Caco-2 (cell line): Measurements from ENCODE around the gene CD300LD. TPM values are rescaled to one million over a fixed set of nuclear protein-coding genes. Genes with fewer than 3 reads are reported as not detected.
A peak's percentile ranks its signal among the peaks of the same experiment; 100 is the strongest.
"Not testable (repeated sequence)": the region's sequence is repeated elsewhere in the genome, so short reads cannot be mapped to it uniquely, and the experiment has no call there.

Experiments
- BruUV-seq: library from RNA; stranded (reverse); fragments of 400-500 nt; replicated peaks from 2 replicates; lab custom pipeline; 2021; lab: Mats Ljungman, UMichigan
- CTCF ChIA-PET: fragments of 300-600 bp; sonication (Branson Sonifier 250); formaldehyde crosslinking; loops from one replicate; lab custom pipeline; 2022; ENCODE audit warnings: antibody characterized with exemption; lab: Charles Lee
- POLR2A ChIA-PET: fragments of 300-600 bp; sonication (Branson Sonifier 250); formaldehyde crosslinking; loops from one replicate; lab custom pipeline; 2022; ENCODE audit warnings: antibody characterized with exemption; lab: Charles Lee
- DNase-seq, 2 experiments: peaks; one replicate each; pipeline versions ENCODE4 v3.0.0 to v3.0.0-alpha.2; 2020 to 2022
- H3K27me3 ChIP-seq: replicated peaks from 2 replicates; pipeline ENCODE4 v1.6.0; 2011; ENCODE audit warnings: low read length; ENCODE audit not compliant: control insufficient read depth, insufficient read depth
- H3K36me3 ChIP-seq: 2 replicates; pipeline ENCODE4 v1.5.1; 2011; ENCODE audit warnings: low read length; ENCODE audit not compliant: control insufficient read depth, insufficient read depth
- H3K4me1 ChIP-seq: fragments of 250-450 bp; sonication (Bioruptor Pico); 2 replicates; pipeline ENCODE4 v1.5.1; 2020; ENCODE audit warnings: mild to moderate bottlenecking
- H3K4me3 ChIP-seq: 2 replicates; pipeline ENCODE4 v1.5.1; 2011; ENCODE audit warnings: low read depth, mild to moderate bottlenecking, control low read depth, low read length
- H3K9me3 ChIP-seq: fragments of 250-450 bp; sonication (Bioruptor Pico); 2 replicates; pipeline ENCODE4 v1.5.1; 2020; ENCODE audit warnings: mild to moderate bottlenecking, moderate library complexity
- H3K27ac Mint-ChIP-seq: one replicate; pipeline ENCODE4 v1.8.0; 2022; ENCODE audit warnings: mixed read lengths; ENCODE audit not compliant: unreplicated experiment
- H3K27me3 Mint-ChIP-seq: one replicate; pipeline ENCODE4 v1.8.0; 2022; ENCODE audit warnings: mixed read lengths; ENCODE audit not compliant: insufficient read depth, unreplicated experiment
- H3K36me3 Mint-ChIP-seq: one replicate; pipeline ENCODE4 v1.8.0; 2022; ENCODE audit warnings: mild to moderate bottlenecking, mixed read lengths; ENCODE audit not compliant: insufficient read depth, unreplicated experiment
- H3K4me1 Mint-ChIP-seq: one replicate; pipeline ENCODE4 v1.8.0; 2022; ENCODE audit warnings: low read depth, mixed read lengths; ENCODE audit not compliant: unreplicated experiment
- H3K4me3 Mint-ChIP-seq: one replicate; pipeline ENCODE4 v1.8.0; 2022; ENCODE audit warnings: mild to moderate bottlenecking, moderate library complexity, mixed read lengths; ENCODE audit not compliant: unreplicated experiment
- H3K9me3 Mint-ChIP-seq: one replicate; pipeline ENCODE4 v1.8.0; 2022; ENCODE audit warnings: mixed read lengths; ENCODE audit not compliant: unreplicated experiment
- CTCF ChIP-seq, 2 experiments: fragments of 200-600 bp in 1 of 2; IDR thresholded peaks; 1 replicate in 1 of 2; 2 replicates in 1 of 2; pipeline versions ENCODE4 v1.5.1 to v1.8.0; 2011 to 2022; ENCODE audit warnings: antibody characterized with exemption in 1 of 2, control low read depth in 1 of 2, inconsistent platforms in 1 of 2, low read depth in 1 of 2, low read length in 1 of 2, mild to moderate bottlenecking in 1 of 2, moderate library complexity in 1 of 2; ENCODE audit not compliant: insufficient read depth in 1 of 2, severe bottlenecking in 1 of 2, unreplicated experiment in 1 of 2
- intact Hi-C: fragments of 100-400 bp; cut with micrococcal nuclease; formaldehyde crosslinking; loops from one replicate; pipeline ENCODE4 v1.10.0; 2022; ENCODE audit not compliant: unreplicated experiment
- total RNA-seq: library from RNA; stranded (reverse); gene quantifications from 2 replicates; pipeline ENCODE4 v1.2.3, GENCODE V29; 2022

CD300LD gene
- total RNA-seq, 1 experiment from 2014 or later: not detected

GRCh38 chr17:74574489-74575142 lies 17.5 kb downstream of the CD300LD start:
- BruUV-seq: no TSS peak
- Mint-ChIP-seq H3K27me3 (peaks cover 16% of the 10 kb centered on the region), H3K9me3 (no peaks in the 10 kb centered on the region)

GRCh38 chr17:74573635-74574034 lies 18.4 kb downstream of the CD300LD start:
- H3K9me3 ChIP-seq, H3K4me1 Mint-ChIP-seq, H3K36me3 Mint-ChIP-seq, POLR2A ChIA-PET, H3K27ac Mint-ChIP-seq, DNase-seq, BruUV-seq, H3K27me3 ChIP-seq, CTCF ChIA-PET, H3K36me3 ChIP-seq, H3K4me3 Mint-ChIP-seq, H3K9me3 Mint-ChIP-seq, H3K4me1 ChIP-seq, H3K4me3 ChIP-seq, intact Hi-C loops: not testable (repeated sequence)
- peaks cover 19% of the 10 kb centered on the region for H3K27me3 Mint-ChIP-seq

More at GRCh38 chr17:74574489-74575142, 17.5 kb downstream of the CD300LD start:
- H3K27ac Mint-ChIP-seq: no peak overlapping the region
- Histone ChIP-seq H3K27me3 (no peaks in the 10 kb centered on the region; the same call in none of the 2 replicates), H3K9me3 (no peaks in the 10 kb centered on the region), H3K36me3 (no peaks in the 10 kb centered on the region), H3K4me1 (no peaks in the 10 kb centered on the region), H3K4me3 (no peak overlapping the region)
- POLR2A ChIA-PET: no interaction called here
- CTCF ChIA-PET: no interaction called here
- no peak for DNase-seq
- no peak for TF ChIP-seq CTCF (IDR thresholded peaks at IDR 0.05; ENCODE audit: insufficient read depth in 1 of 2, low read depth in 1 of 2, low read length in 1 of 2, severe bottlenecking in 1 of 2, unreplicated experiment in 1 of 2)
- H3K4me1 Mint-ChIP-seq: no peaks in the 10 kb centered on the region
- intact Hi-C loops: no loop called here
- H3K4me3 Mint-ChIP-seq: no peak overlapping the region
- no peaks in the 10 kb centered on the region for H3K36me3 Mint-ChIP-seq

- no peak for DNase-seq
- peaks cover 10% of the 10 kb centered on the region for H3K9me3 Mint-ChIP-seq
- H3K36me3 ChIP-seq: no peaks in the 10 kb centered on the region
- H3K4me1 Mint-ChIP-seq: peaks cover 5% of the 10 kb centered on the region
- H3K27me3 Mint-ChIP-seq: peaks cover 24% of the 10 kb centered on the region
- peak in 1 of 2 experiments; percentile 10 for TF ChIP-seq CTCF (IDR thresholded peaks at IDR 0.05; ENCODE audit: insufficient read depth in 1 of 2, low read depth in 1 of 2, low read length in 1 of 2, severe bottlenecking in 1 of 2, unreplicated experiment in 1 of 2)
- POLR2A ChIA-PET: no interaction called here
- no peak overlapping the region for H3K27ac Mint-ChIP-seq
- H3K9me3 ChIP-seq: no peaks in the 10 kb centered on the region
- no peak overlapping the region for H3K4me3 Mint-ChIP-seq
- no peaks in the 10 kb centered on the region; the same call in none of the 2 replicates for H3K27me3 ChIP-seq
- intact Hi-C loops: no loop called here
- CTCF ChIA-PET: no interaction called here
- H3K4me1 ChIP-seq: no peaks in the 10 kb centered on the region
- H3K4me3 ChIP-seq: no peak overlapping the region
- no peaks in the 10 kb centered on the region for H3K36me3 Mint-ChIP-seq
- BruUV-seq: no TSS peak
Observed at GRCh38 chr17:74573169-74573568, 18.9 kb downstream of the CD300LD start.
